ENCODE measurements around the gene PAQR4. TPM values are rescaled to one million over a fixed set of nuclear protein-coding genes. Genes with fewer than 3 reads are reported as not detected.

The PAQR4 gene
- total RNA-seq, 2 experiments from 2014 or later, result 25.8 to 28.2 TPM

- Mint-ChIP-seq H3K4me1 (ENCODE audit: low read depth) (peaks cover 8% of the 10 kb centered on the region), H3K36me3 (ENCODE audit: low read depth) (peaks cover 37% of the 10 kb centered on the region), H3K9me3 (no peaks in the 10 kb centered on the region), H3K27ac (no peak overlapping the region), H3K4me3 (no peak overlapping the region), H3K27me3 (ENCODE audit: low read depth) (no peaks in the 10 kb centered on the region)
- CTCF ChIA-PET, result interaction anchor here (1.0 to 1.2 kb wide), 2 partner anchors 15 to 54 kb away, joined by 4 read pairs; no protein-coding TSS in a partner anchor
- DNase-seq, result no peak
- intact Hi-C loops (cut with micrococcal nuclease), result no loop called here
These were observed 8.3 kb downstream of the PAQR4 start for GRCh38 chr16:2977440-2977839.

GRCh38 chr16:2979669-2980226 is 10.6 kb downstream of the PAQR4 start:
- intact Hi-C loops (cut with micrococcal nuclease), result loop anchor here (1.0 to 2.0 kb wide), 3 partner anchors 9 to 43 kb away; partner anchors contain the start of genes HCFC1R1 and KREMEN2
- peak overlapping the region; percentile 81 for H3K4me3 Mint-ChIP-seq
- peaks cover 32% of the 10 kb centered on the region for H3K36me3 Mint-ChIP-seq (ENCODE audit: low read depth)
- H3K27ac Mint-ChIP-seq, result peak overlapping the region; percentile 64
- H3K9me3 Mint-ChIP-seq, result no peaks in the 10 kb centered on the region
- H3K4me1 Mint-ChIP-seq (ENCODE audit: low read depth), result peaks cover 14% of the 10 kb centered on the region
- DNase-seq, result peak; percentile 55
- CTCF ChIA-PET, result interaction anchor here (0.6 to 2.1 kb wide), 2 partner anchors 16 to 17 kb away, joined by 3 to 12 read pairs; partner anchors contain the start of gene KREMEN2
- no peaks in the 10 kb centered on the region for H3K27me3 Mint-ChIP-seq (ENCODE audit: low read depth)

- peaks cover 29% of the 10 kb centered on the region for H3K36me3 Mint-ChIP-seq (ENCODE audit: low read depth)
- H3K9me3 Mint-ChIP-seq, result no peaks in the 10 kb centered on the region
- no peaks in the 10 kb centered on the region for H3K27me3 Mint-ChIP-seq (ENCODE audit: low read depth)
- peak; percentile 95 for DNase-seq
- peak within 1 kb of the TSS; percentile 84 for H3K27ac Mint-ChIP-seq
- H3K4me1 Mint-ChIP-seq (ENCODE audit: low read depth), result peaks cover 14% of the 10 kb centered on the region
- intact Hi-C loops (cut with micrococcal nuclease), result loop anchor here (1.0 to 2.0 kb wide), 3 partner anchors 10 to 42 kb away; partner anchors contain the start of genes HCFC1R1 and KREMEN2
- H3K4me3 Mint-ChIP-seq, result peak within 1 kb of the TSS; percentile 81
- CTCF ChIA-PET, result interaction anchor here (0.6 to 2.5 kb wide), 8 partner anchors 9 to 847 kb away, joined by 3 to 12 read pairs (median 4); no protein-coding TSS in a partner anchor
These were observed 11.4 kb downstream of the PAQR4 start, which contains the start of gene PKMYT1 for GRCh38 chr16:2980227-2981176. PKMYT1 (minus strand) TSS chr16:2980446; CDS start chr16:2979657, 789 bp downstream.

- peak overlapping the region; percentile 81 for H3K4me3 Mint-ChIP-seq
- DNase-seq, result no peak
- CTCF ChIA-PET, result interaction anchor here (0.8 to 2.5 kb wide), 5 partner anchors 9 to 149 kb away, joined by 3 to 12 read pairs (median 5); no protein-coding TSS in a partner anchor
- peak overlapping the region; percentile 84 for H3K27ac Mint-ChIP-seq
- no peaks in the 10 kb centered on the region for H3K27me3 Mint-ChIP-seq (ENCODE audit: low read depth)
- H3K9me3 Mint-ChIP-seq, result no peaks in the 10 kb centered on the region
- peaks cover 23% of the 10 kb centered on the region for H3K36me3 Mint-ChIP-seq (ENCODE audit: low read depth)
- H3K4me1 Mint-ChIP-seq (ENCODE audit: low read depth), result peaks cover 14% of the 10 kb centered on the region
- intact Hi-C loops (cut with micrococcal nuclease), result loop anchor here (2.0 kb wide), 2 partner anchors 17 to 41 kb away; partner anchors contain the start of genes HCFC1R1 and KREMEN2
These were observed 12.2 kb downstream of the PAQR4 start for GRCh38 chr16:2981177-2981898.

GRCh38 chr16:2981899-2982250 is 12.7 kb downstream of the PAQR4 start:
- DNase-seq, result no peak
- Mint-ChIP-seq H3K27me3 (ENCODE audit: low read depth) (no peaks in the 10 kb centered on the region), H3K9me3 (no peaks in the 10 kb centered on the region), H3K4me3 (peak overlapping the region; percentile 81), H3K27ac (no peak overlapping the region), H3K36me3 (ENCODE audit: low read depth) (peaks cover 21% of the 10 kb centered on the region), H3K4me1 (ENCODE audit: low read depth) (peaks cover 14% of the 10 kb centered on the region)
- CTCF ChIA-PET, result interaction anchor here (1.1 to 2.5 kb wide), 4 partner anchors 10 to 148 kb away, joined by 3 to 9 read pairs (median 4); no protein-coding TSS in a partner anchor
- intact Hi-C loops (cut with micrococcal nuclease), result loop anchor here (2.0 kb wide), 3 partner anchors 17 to 77 kb away; partner anchors contain the start of genes HCFC1R1 and KREMEN2

- intact Hi-C loops (cut with micrococcal nuclease), result loop anchor here (2.0 kb wide), 1 partner anchor 78 kb away; no protein-coding TSS in a partner anchor
- no peaks in the 10 kb centered on the region for H3K27me3 Mint-ChIP-seq (ENCODE audit: low read depth)
- peaks cover 14% of the 10 kb centered on the region for H3K4me1 Mint-ChIP-seq (ENCODE audit: low read depth)
- no peaks in the 10 kb centered on the region for H3K9me3 Mint-ChIP-seq
- CTCF ChIA-PET, result interaction anchor here (1.0 to 2.5 kb wide), 4 partner anchors 10 to 70 kb away, joined by 4 to 9 read pairs (median 6); partner anchors contain the start of gene FLYWCH1
- no peak for DNase-seq
- no peak overlapping the region for H3K4me3 Mint-ChIP-seq
- no peak overlapping the region for H3K27ac Mint-ChIP-seq
- peaks cover 16% of the 10 kb centered on the region for H3K36me3 Mint-ChIP-seq (ENCODE audit: low read depth)
These were observed 13.3 kb downstream of the PAQR4 start for GRCh38 chr16:2982402-2982801.

GRCh38 chr16:2983706-2984136 is 14.6 kb downstream of the PAQR4 start:
- CTCF ChIA-PET, result interaction anchor here (0.7 to 1.4 kb wide), 4 partner anchors 9 to 48 kb away, joined by 3 to 9 read pairs (median 3); no protein-coding TSS in a partner anchor

GRCh38 chr16:2985462-2985861 is 16.3 kb downstream of the PAQR4 start:
- no peaks in the 10 kb centered on the region for H3K27me3 Mint-ChIP-seq (ENCODE audit: low read depth)
- CTCF ChIA-PET, result interaction anchor here (0.6 to 1.6 kb wide), 3 partner anchors 44 to 67 kb away, joined by 3 to 5 read pairs (median 4); no protein-coding TSS in a partner anchor
- H3K36me3 Mint-ChIP-seq (ENCODE audit: low read depth), result no peaks in the 10 kb centered on the region
- H3K9me3 Mint-ChIP-seq, result no peaks in the 10 kb centered on the region
- H3K4me3 Mint-ChIP-seq, result no peak overlapping the region
- no peak overlapping the region for H3K27ac Mint-ChIP-seq
- peaks cover 8% of the 10 kb centered on the region for H3K4me1 Mint-ChIP-seq (ENCODE audit: low read depth)
- intact Hi-C loops (cut with micrococcal nuclease), result no loop called here
- no peak for DNase-seq

More at GRCh38 chr16:2983706-2984136, 14.6 kb downstream of the PAQR4 start:
- intact Hi-C loops (cut with micrococcal nuclease), result loop anchor here (1.0 to 2.0 kb wide), 2 partner anchors 56 to 79 kb away; no protein-coding TSS in a partner anchor
- DNase-seq, result peak; percentile 81
- H3K36me3 Mint-ChIP-seq (ENCODE audit: low read depth), result peaks cover 7% of the 10 kb centered on the region
- peaks cover 10% of the 10 kb centered on the region for H3K4me1 Mint-ChIP-seq (ENCODE audit: low read depth)
- no peaks in the 10 kb centered on the region for H3K9me3 Mint-ChIP-seq
- H3K27me3 Mint-ChIP-seq (ENCODE audit: low read depth), result no peaks in the 10 kb centered on the region
- H3K27ac Mint-ChIP-seq, result no peak overlapping the region
- peak overlapping the region; percentile 36 for H3K4me3 Mint-ChIP-seq

- DNase-seq, result no peak
- H3K36me3 Mint-ChIP-seq (ENCODE audit: low read depth), result no peaks in the 10 kb centered on the region
- CTCF ChIA-PET, result interaction anchor here (0.6 to 1.2 kb wide), 2 partner anchors 43 to 67 kb away, joined by 3 to 4 read pairs; no protein-coding TSS in a partner anchor
- H3K27me3 Mint-ChIP-seq (ENCODE audit: low read depth), result no peaks in the 10 kb centered on the region
- no peak overlapping the region for H3K27ac Mint-ChIP-seq
- no peak overlapping the region for H3K4me3 Mint-ChIP-seq
- H3K4me1 Mint-ChIP-seq (ENCODE audit: low read depth), result peaks cover 8% of the 10 kb centered on the region
- H3K9me3 Mint-ChIP-seq, result no peaks in the 10 kb centered on the region
- intact Hi-C loops (cut with micrococcal nuclease), result no loop called here
These were observed 16.8 kb downstream of the PAQR4 start for GRCh38 chr16:2985893-2986355.

- Mint-ChIP-seq H3K36me3 (ENCODE audit: low read depth) (no peaks in the 10 kb centered on the region), H3K27ac (no peak overlapping the region)
- CTCF ChIA-PET, result interaction anchor here (1.2 kb wide), 1 partner anchor 43 kb away, joined by 4 read pairs; no protein-coding TSS in a partner anchor
These were observed 17.6 kb downstream of the PAQR4 start for GRCh38 chr16:2986623-2987188.

GRCh38 chr16:2987286-2987685 is 18.1 kb downstream of the PAQR4 start:
- H3K4me3 Mint-ChIP-seq, result no peak overlapping the region
- CTCF ChIA-PET, result no interaction called here
- H3K9me3 Mint-ChIP-seq, result no peaks in the 10 kb centered on the region
- peaks cover 6% of the 10 kb centered on the region for H3K4me1 Mint-ChIP-seq (ENCODE audit: low read depth)
- intact Hi-C loops (cut with micrococcal nuclease), result no loop called here
- H3K27ac Mint-ChIP-seq, result no peak overlapping the region
- no peak for DNase-seq
- no peaks in the 10 kb centered on the region for H3K36me3 Mint-ChIP-seq (ENCODE audit: low read depth)
- no peaks in the 10 kb centered on the region for H3K27me3 Mint-ChIP-seq (ENCODE audit: low read depth)

More at GRCh38 chr16:2986623-2987188, 17.6 kb downstream of the PAQR4 start:
- peaks cover 7% of the 10 kb centered on the region for H3K4me1 Mint-ChIP-seq (ENCODE audit: low read depth)
- no peaks in the 10 kb centered on the region for H3K27me3 Mint-ChIP-seq (ENCODE audit: low read depth)
- H3K4me3 Mint-ChIP-seq, result no peak overlapping the region
- no peak for DNase-seq
- no peaks in the 10 kb centered on the region for H3K9me3 Mint-ChIP-seq
- intact Hi-C loops (cut with micrococcal nuclease), result no loop called here
